IMR-90 (cell line): ENCODE measurements around the gene CHST3. TPM values are rescaled to one million over a fixed set of nuclear protein-coding genes. Genes with fewer than 3 reads are reported as not detected.
A peak's percentile ranks its signal among the peaks of the same experiment; 100 is the strongest.

Experiments
- ATAC-seq: fragments of 200-7000 bp; cut with Tn5 transposase; 2 replicates; pipeline ENCODE4 v1.9.1; 2020; ENCODE audit warnings: low read depth, mild to moderate bottlenecking, moderate library complexity
- BruUV-seq: library from RNA; stranded (reverse); fragments of 400-500 nt; replicated peaks from 2 replicates; lab custom pipeline; 2021; lab: Mats Ljungman, UMichigan
- CTCF ChIA-PET: fragments of 300-600 bp; formaldehyde crosslinking; extraction: SDS; loops from one replicate; lab custom pipeline; 2021; ENCODE audit warnings: antibody characterized with exemption; lab: Yijun Ruan, JAX
- POLR2A ChIA-PET: fragments of 300-600 bp; sonication (Branson Sonifier 250); formaldehyde crosslinking; loops from one replicate; lab custom pipeline; 2022; ENCODE audit warnings: antibody characterized with exemption; ENCODE audit not compliant: unreplicated experiment; lab: Charles Lee
- DNase-seq: peaks from one replicate; pipeline ENCODE4 v3.0.0; 2013
- H2AFZ ChIP-seq: replicated peaks from 2 replicates; pipeline ENCODE3; 2013; ENCODE audit warnings: low read length, mild to moderate bottlenecking; ENCODE audit not compliant: poor library complexity
- H2AK5ac ChIP-seq: 2 replicates; pipeline ENCODE4 v1.6.1; 2013; ENCODE audit warnings: low read depth, low read length, inconsistent platforms
- H2AK9ac ChIP-seq: replicated peaks from 2 replicates; pipeline ENCODE3; 2013; ENCODE audit warnings: mild to moderate bottlenecking, low read depth, low read length, moderate library complexity; ENCODE audit not compliant: poor library complexity
- H2BK120ac ChIP-seq: 2 replicates; pipeline ENCODE4 v1.6.1; 2013; ENCODE audit warnings: low read depth, low read length, inconsistent platforms
- H2BK15ac ChIP-seq: 3 replicates; pipeline ENCODE4 v1.6.1; 2013; ENCODE audit warnings: low read depth, low read length, inconsistent platforms
- H2BK20ac ChIP-seq: 2 replicates; pipeline ENCODE4 v1.6.1; 2013; ENCODE audit warnings: low read depth, mild to moderate bottlenecking, inconsistent platforms, low read length, moderate library complexity
- H2BK5ac ChIP-seq: 2 replicates; pipeline ENCODE4 v1.6.1; 2013; ENCODE audit warnings: mild to moderate bottlenecking, low read depth, low read length, inconsistent platforms; ENCODE audit not compliant: poor library complexity, severe bottlenecking
- H3K14ac ChIP-seq: replicated peaks from 2 replicates; pipeline ENCODE4 v1.6.1; 2013; ENCODE audit warnings: low read depth, low read length, inconsistent platforms
- H3K18ac ChIP-seq: 2 replicates; pipeline ENCODE4 v1.6.1; 2013; ENCODE audit warnings: low read depth, low read length, control low read depth
- H3K23ac ChIP-seq: 2 replicates; pipeline ENCODE4 v1.6.1; 2013; ENCODE audit warnings: low read depth, low read length, inconsistent platforms
- H3K27ac ChIP-seq: 2 replicates; pipeline ENCODE4 v1.5.1; 2013; ENCODE audit warnings: mild to moderate bottlenecking, control low read depth, low read length; ENCODE audit not compliant: insufficient read depth
- H3K27me3 ChIP-seq: 2 replicates; pipeline ENCODE4 v1.6.1; 2013; ENCODE audit warnings: low read length; ENCODE audit not compliant: control insufficient read depth, insufficient read depth
- H3K36me3 ChIP-seq: 2 replicates; pipeline ENCODE4 v1.6.1; 2013; ENCODE audit warnings: low read length, mixed read lengths; ENCODE audit not compliant: control insufficient read depth, insufficient read depth
- H3K4ac ChIP-seq: 2 replicates; pipeline ENCODE4 v1.6.1; 2013; ENCODE audit warnings: low read depth, low read length, inconsistent platforms
- H3K4me1 ChIP-seq: 2 replicates; pipeline ENCODE4 v1.6.1; 2013; ENCODE audit warnings: low read length, mixed read lengths; ENCODE audit not compliant: control insufficient read depth, insufficient read depth
- H3K4me2 ChIP-seq: 2 replicates; pipeline ENCODE4 v1.6.1; 2013; ENCODE audit warnings: low read depth, mild to moderate bottlenecking, control low read depth, low read length, moderate library complexity
- H3K4me3 ChIP-seq: 2 replicates; pipeline ENCODE4 v1.5.1; 2013; ENCODE audit warnings: low read depth, mild to moderate bottlenecking, control low read depth, low read length, moderate library complexity; ENCODE audit not compliant: insufficient read depth
- H3K56ac ChIP-seq: 2 replicates; pipeline ENCODE4 v1.6.1; 2013; ENCODE audit warnings: low read length, inconsistent platforms; ENCODE audit not compliant: insufficient read depth; ENCODE audit errors: extremely low read depth
- H3K79me1 ChIP-seq, 2 experiments: 2 replicates each; pipeline ENCODE4 v1.6.1; 2013; ENCODE audit warnings: low read length in 2 of 2, inconsistent platforms in 1 of 2, low read depth in 1 of 2
- H3K9ac ChIP-seq: 2 replicates; pipeline ENCODE4 v1.6.1; 2013; ENCODE audit warnings: low read depth, low read length, control low read depth
- H3K9me1 ChIP-seq: 2 replicates; pipeline ENCODE4 v1.6.1; 2013; ENCODE audit warnings: low read length, inconsistent platforms; ENCODE audit not compliant: insufficient read depth
- H3K9me3 ChIP-seq: 2 replicates; pipeline ENCODE4 v1.6.1; 2013; ENCODE audit warnings: low read length; ENCODE audit not compliant: control insufficient read depth, insufficient read depth
- H4K20me1 ChIP-seq: 2 replicates; pipeline ENCODE4 v1.6.1; 2013; ENCODE audit warnings: low read length, inconsistent platforms; ENCODE audit not compliant: insufficient read depth
- H4K5ac ChIP-seq: 2 replicates; pipeline ENCODE4 v1.6.1; 2013; ENCODE audit warnings: mild to moderate bottlenecking, low read depth, low read length, control low read depth
- H4K8ac ChIP-seq, 2 experiments: 2 replicates each; pipeline ENCODE4 v1.6.1; 2013; ENCODE audit warnings: low read depth in 2 of 2, low read length in 2 of 2, control low read depth in 1 of 2, inconsistent platforms in 1 of 2
- H4K91ac ChIP-seq: 2 replicates; pipeline ENCODE4 v1.6.1; 2013; ENCODE audit warnings: low read depth, low read length, inconsistent platforms; ENCODE audit not compliant: insufficient read depth
- BHLHE40 ChIP-seq: fragments of 150-350 bp; IDR thresholded peaks from 2 replicates; pipeline ENCODE4 v1.6.1; 2016; ENCODE audit warnings: mild to moderate bottlenecking, low read depth, low read length
- CEBPB ChIP-seq: IDR thresholded peaks from 2 replicates; pipeline ENCODE4 v1.6.1; 2012; ENCODE audit warnings: low read depth, low read length, improper control_type of control experiment
- CHD1 ChIP-seq: IDR thresholded peaks from 2 replicates; pipeline ENCODE4 v1.6.1; 2012; ENCODE audit warnings: low read depth, low read length, improper control_type of control experiment
- MAFK ChIP-seq: IDR thresholded peaks from 2 replicates; pipeline ENCODE4 v1.6.1; 2012; ENCODE audit warnings: low read depth, low read length, improper control_type of control experiment
- MAZ ChIP-seq: IDR thresholded peaks from 2 replicates; pipeline ENCODE4 v1.6.1; 2012; ENCODE audit warnings: low read depth, mild to moderate bottlenecking, low read length, improper control_type of control experiment, moderate library complexity, borderline replicate concordance
- MXI1 ChIP-seq: IDR thresholded peaks from 2 replicates; pipeline ENCODE4 v1.6.1; 2012; ENCODE audit warnings: low read depth, mild to moderate bottlenecking, low read length, moderate library complexity, borderline replicate concordance
- NFE2L2 ChIP-seq: fragments of 150-350 bp; IDR thresholded peaks from 2 replicates; pipeline ENCODE4 v1.6.1; 2016; ENCODE audit warnings: low read depth, mild to moderate bottlenecking, low read length
- POLR2A ChIP-seq: IDR thresholded peaks from 2 replicates; pipeline ENCODE4 v1.6.1; 2012; ENCODE audit warnings: mild to moderate bottlenecking, low read depth, low read length
- RAD21 ChIP-seq: IDR thresholded peaks from 2 replicates; pipeline ENCODE4 v1.6.1; 2012; ENCODE audit warnings: low read length, improper control_type of control experiment
- RCOR1 ChIP-seq: IDR thresholded peaks from 2 replicates; pipeline ENCODE4 v1.6.1; 2012; ENCODE audit warnings: mild to moderate bottlenecking, low read length, improper control_type of control experiment; ENCODE audit not compliant: insufficient replicate concordance
- RFX5 ChIP-seq: IDR thresholded peaks from 2 replicates; pipeline ENCODE4 v1.8.0; 2012; ENCODE audit warnings: low read depth, mild to moderate bottlenecking, low read length, moderate library complexity
- SMC3 ChIP-seq: fragments of 150-350 bp; IDR thresholded peaks from 2 replicates; pipeline ENCODE4 v1.6.1; 2016; ENCODE audit warnings: low read depth, mild to moderate bottlenecking, antibody characterized with exemption, low read length, moderate library complexity
- USF2 ChIP-seq: fragments of 150-350 bp; IDR thresholded peaks from 2 replicates; pipeline ENCODE4 v1.6.1; 2017; ENCODE audit warnings: mild to moderate bottlenecking, antibody characterized with exemption, low read length, low read depth
- WGBS, 2 experiments: methylation state at CpG; one replicate each; pipeline versions ENCODE4 v1.1.5 to v1.1.7; 2013; ENCODE audit warnings: missing lambda C conversion rate in 2 of 2; ENCODE audit not compliant: insufficient read length in 1 of 2; ENCODE audit errors: extremely low coverage in 2 of 2; 5-methylcytosine and 5-hydroxymethylcytosine counted together
- dilution Hi-C: fragments of 300-500 bp; cut with HindIII; formaldehyde crosslinking; loops from one replicate; pipeline ENCODE4 v1.14.3; 2018; ENCODE audit warnings: low sequenced_read_pairs; ENCODE audit not compliant: unreplicated experiment
- in situ Hi-C: fragments of 300-500 bp; cut with MboI; formaldehyde crosslinking; loops from 3 replicates; pipeline ENCODE4 v1.14.3; 2019; ENCODE audit warnings: low sequenced_read_pairs, inconsistent platforms, mixed read lengths
- intact Hi-C: fragments of 100-400 bp; cut with micrococcal nuclease; formaldehyde crosslinking; loops from 2 replicates; pipeline ENCODE4 v1.10.0; 2022
- polyA plus RNA-seq, 3 experiments: library from polyadenylated mRNA; depleted of rRNA; stranded (reverse); fragments of >200 nt; gene quantifications; 2 replicates each; pipeline ENCODE4 v1.2.3, GENCODE V29; 2012; ENCODE audit warnings: low replicate concordance in 1 of 3
- total RNA-seq: library from RNA; depleted of rRNA; stranded (reverse); fragments of >200 nt; gene quantifications from 2 replicates; pipeline ENCODE4 v1.2.3, GENCODE V29; 2012
- TF ChIP-seq, protein P1 (sequence below): fragments of 150-350 bp; IDR thresholded peaks from 2 replicates; pipeline ENCODE4 v1.6.1; 2016; ENCODE audit warnings: low read depth, mild to moderate bottlenecking, low read length, moderate library complexity, borderline replicate concordance
- TF ChIP-seq, protein P2 (sequence below): conservative IDR thresholded peaks from 2 replicates; pipeline ENCODE4 v1.5.1; 2012; ENCODE audit warnings: mild to moderate bottlenecking, low read depth, low read length, improper control_type of control experiment

Gene CHST3
- total and polyA plus RNA-seq, 2 of the 4 experiments (the other 2 are of a cell fraction): 8.6 to 9.0 TPM

- CTCF ChIA-PET: interaction anchor here (2.1 kb wide), 1 partner anchor 147 kb away, joined by 7 read pairs; no protein-coding TSS in a partner anchor
- BruUV-seq: no TSS peak
- no peak overlapping the region for H3K18ac ChIP-seq
- TF ChIP-seq POLR2A (no peak), MAFK (no peak), RCOR1 (no peak), SMC3 (no peak), RFX5 (no peak), RAD21 (no peak), CEBPB (no peak), USF2 (no peak), CHD1 (no peak), MXI1 (no peak), BHLHE40 (no peak), MAZ (no peak), NFE2L2 (no peak)
- TF ChIP-seq, protein P1, sequence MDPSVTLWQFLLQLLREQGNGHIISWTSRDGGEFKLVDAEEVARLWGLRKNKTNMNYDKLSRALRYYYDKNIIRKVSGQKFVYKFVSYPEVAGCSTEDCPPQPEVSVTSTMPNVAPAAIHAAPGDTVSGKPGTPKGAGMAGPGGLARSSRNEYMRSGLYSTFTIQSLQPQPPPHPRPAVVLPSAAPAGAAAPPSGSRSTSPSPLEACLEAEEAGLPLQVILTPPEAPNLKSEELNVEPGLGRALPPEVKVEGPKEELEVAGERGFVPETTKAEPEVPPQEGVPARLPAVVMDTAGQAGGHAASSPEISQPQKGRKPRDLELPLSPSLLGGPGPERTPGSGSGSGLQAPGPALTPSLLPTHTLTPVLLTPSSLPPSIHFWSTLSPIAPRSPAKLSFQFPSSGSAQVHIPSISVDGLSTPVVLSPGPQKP: no peak
- TF ChIP-seq, protein P2, sequence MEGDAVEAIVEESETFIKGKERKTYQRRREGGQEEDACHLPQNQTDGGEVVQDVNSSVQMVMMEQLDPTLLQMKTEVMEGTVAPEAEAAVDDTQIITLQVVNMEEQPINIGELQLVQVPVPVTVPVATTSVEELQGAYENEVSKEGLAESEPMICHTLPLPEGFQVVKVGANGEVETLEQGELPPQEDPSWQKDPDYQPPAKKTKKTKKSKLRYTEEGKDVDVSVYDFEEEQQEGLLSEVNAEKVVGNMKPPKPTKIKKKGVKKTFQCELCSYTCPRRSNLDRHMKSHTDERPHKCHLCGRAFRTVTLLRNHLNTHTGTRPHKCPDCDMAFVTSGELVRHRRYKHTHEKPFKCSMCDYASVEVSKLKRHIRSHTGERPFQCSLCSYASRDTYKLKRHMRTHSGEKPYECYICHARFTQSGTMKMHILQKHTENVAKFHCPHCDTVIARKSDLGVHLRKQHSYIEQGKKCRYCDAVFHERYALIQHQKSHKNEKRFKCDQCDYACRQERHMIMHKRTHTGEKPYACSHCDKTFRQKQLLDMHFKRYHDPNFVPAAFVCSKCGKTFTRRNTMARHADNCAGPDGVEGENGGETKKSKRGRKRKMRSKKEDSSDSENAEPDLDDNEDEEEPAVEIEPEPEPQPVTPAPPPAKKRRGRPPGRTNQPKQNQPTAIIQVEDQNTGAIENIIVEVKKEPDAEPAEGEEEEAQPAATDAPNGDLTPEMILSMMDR: no peak
Observed at GRCh38 chr10:72043016-72043834, 79.0 kb downstream of the CHST3 start.

More at GRCh38 chr10:72043016-72043834, 79.0 kb downstream of the CHST3 start:
- H3K36me3 ChIP-seq: no peaks in the 10 kb centered on the region
- no peak overlapping the region for H2BK5ac ChIP-seq
- H3K4ac ChIP-seq: no peak overlapping the region
- no peaks in the 10 kb centered on the region for H3K79me1 ChIP-seq
- H4K91ac ChIP-seq: no peak overlapping the region
- POLR2A ChIA-PET: no interaction called here
- no peak overlapping the region for H2BK20ac ChIP-seq
- no peaks in the 10 kb centered on the region for H3K9me1 ChIP-seq
- no peak overlapping the region for H3K4me2 ChIP-seq
- no peak overlapping the region for H4K8ac ChIP-seq
- H3K23ac ChIP-seq: no peak overlapping the region
- in situ Hi-C loops (no loop called here), dilution Hi-C loops (no loop called here), intact Hi-C loops (loop anchor here (10.0 kb wide), 1 partner anchor 728 kb away; the partner anchor contains the start of gene SLC29A3)
- H2AFZ ChIP-seq: no peak overlapping the region
- H3K4me1 ChIP-seq: peaks cover 8% of the 10 kb centered on the region
- H4K20me1 ChIP-seq: no peaks in the 10 kb centered on the region
- H4K5ac ChIP-seq: no peak overlapping the region
- no peak overlapping the region for H3K14ac ChIP-seq
- no peak overlapping the region for H2AK5ac ChIP-seq
- DNase-seq: no peak
- WGBS, 2 experiments: no CpG with 5 or more reads among the region's 10 CpGs
- no peak overlapping the region for H3K56ac ChIP-seq
- H3K27ac ChIP-seq: no peak overlapping the region
- no peak overlapping the region for H2AK9ac ChIP-seq
- no peak overlapping the region for H2BK120ac ChIP-seq
- no peak overlapping the region for H3K9ac ChIP-seq
- no peak overlapping the region for H2BK15ac ChIP-seq
- peak; percentile 38 for ATAC-seq
- H3K4me3 ChIP-seq: no peak overlapping the region
- no peaks in the 10 kb centered on the region; the same call in 1 of the 2 replicates for H3K9me3 ChIP-seq
- no peaks in the 10 kb centered on the region; the same call in 1 of the 2 replicates for H3K27me3 ChIP-seq
